ACHN (cell line): ENCODE measurements around the gene CCHCR1.

Experiments used
- DNase-seq: peaks from one replicate; pipeline ENCODE4 v3.0.0-alpha.2; 2015
- in situ Hi-C: cut with HindIII; loops from 2 replicates; pipeline ENCODE4 v1.10.0; 2017; ENCODE audit warnings: low sequenced_read_pairs, low pct_ligation_motif_present, low pct_unique_long_range_greater_than_20kb

The CCHCR1 gene

DNA sequence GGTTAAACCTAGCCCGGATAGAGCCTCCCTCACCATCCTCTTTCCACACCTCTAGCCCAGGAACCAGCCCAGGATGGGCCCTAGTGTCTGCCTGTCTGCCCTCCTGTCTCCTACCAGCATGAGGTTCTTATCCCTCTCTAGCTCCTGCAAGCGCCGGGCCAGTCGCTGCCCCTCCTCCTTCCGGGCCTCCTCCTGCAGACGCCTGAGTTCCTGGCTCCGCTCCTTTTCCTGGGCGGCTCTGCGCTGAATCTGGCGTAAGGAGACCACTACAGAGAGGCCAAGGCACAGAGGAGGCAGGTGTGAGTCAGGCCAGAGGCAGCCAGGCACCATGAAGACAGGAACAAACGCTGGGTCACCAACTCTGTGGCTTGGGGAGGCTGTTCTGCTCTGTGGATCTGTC, 14.5 kb downstream of the CCHCR1 start:
- DNase-seq, result peak; percentile 87
- in situ Hi-C loops, result no loop called here

DNA sequence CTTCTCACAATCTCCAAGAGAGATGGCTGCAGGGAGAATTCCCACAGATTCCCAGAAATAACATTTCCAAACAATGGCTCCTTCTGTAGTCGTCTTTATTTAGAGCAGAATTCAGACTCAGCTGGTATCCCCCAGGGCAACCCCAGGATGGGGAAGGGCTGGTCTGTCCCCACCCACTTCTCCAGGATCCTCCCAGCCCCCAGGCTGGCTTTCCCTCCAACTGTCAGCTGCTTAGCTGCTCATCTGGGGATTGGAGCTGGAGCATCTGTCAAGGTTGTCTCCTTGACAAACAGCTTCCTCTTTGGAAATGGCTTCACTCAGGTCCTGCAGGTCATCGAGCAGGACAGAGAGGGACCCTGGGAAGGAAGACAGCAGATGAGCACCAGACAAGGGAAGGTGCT, 15.2 kb downstream of the CCHCR1 start:
- DNase-seq, result no peak
- in situ Hi-C loops, result no loop called here

DNA sequence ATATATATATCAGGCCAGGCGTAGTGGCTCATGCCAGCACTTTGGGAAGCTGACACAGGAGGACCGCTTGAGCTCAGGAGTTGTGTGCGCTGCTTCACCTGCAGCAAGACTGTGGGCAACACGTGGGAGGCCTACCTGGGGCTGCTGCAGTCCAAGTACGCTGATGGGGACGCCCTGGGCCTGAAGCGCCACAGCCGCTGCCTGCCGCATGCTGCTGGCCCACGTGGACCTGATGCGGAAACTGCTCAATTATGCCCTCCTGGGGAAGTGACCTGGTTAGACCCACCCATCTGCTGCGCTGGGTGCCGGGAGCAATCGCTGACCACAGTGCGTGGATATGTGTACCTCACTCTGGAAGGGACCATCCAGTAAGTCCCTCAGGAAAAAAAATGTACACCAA, 17.0 kb downstream of the CCHCR1 start:
- DNase-seq, result no peak
- in situ Hi-C loops, result no loop called here

DNA sequence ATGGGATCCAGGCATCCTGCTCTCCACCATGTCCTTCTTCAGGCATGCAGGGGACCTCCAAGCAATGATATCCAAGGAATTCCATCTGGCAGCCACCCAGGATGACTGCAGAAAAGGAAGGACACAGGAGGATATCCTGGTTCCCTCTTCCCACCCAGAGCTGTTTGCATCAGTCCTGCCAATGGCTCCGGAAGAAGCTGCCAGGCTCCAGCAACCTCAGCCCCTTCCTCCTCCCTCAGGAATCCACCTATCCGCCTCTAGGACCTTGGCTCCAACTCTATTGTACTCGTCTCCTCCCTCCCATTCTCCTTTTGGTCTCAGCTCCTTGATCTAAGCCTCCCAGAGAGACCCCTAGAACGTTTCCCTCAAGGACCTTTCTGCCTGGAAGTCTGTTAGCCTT, 18.0 kb downstream of the CCHCR1 start:
- in situ Hi-C loops, result no loop called here

DNA sequence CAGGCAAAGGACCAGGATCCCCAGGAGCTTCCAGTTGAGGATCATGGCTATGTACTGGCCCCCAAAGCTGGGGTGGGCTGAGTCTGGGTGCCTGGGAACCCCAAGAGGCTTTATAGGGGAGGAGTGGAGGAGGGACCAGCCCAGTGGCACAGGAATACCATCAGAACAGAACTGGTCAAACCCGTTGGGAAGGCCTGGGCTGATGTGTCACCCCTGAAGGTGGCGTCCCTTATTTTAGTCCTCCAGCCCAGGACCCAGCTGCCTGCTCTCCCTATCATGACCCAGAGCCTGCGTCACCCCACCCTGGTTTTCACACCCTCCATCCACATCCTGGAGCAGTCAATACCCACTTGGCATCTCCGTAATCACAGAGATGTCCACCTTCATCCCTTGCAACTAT, 18.6 kb downstream of the CCHCR1 start, which contains the start of gene PSORS1C2:
TSS of gene PSORS1C2 (minus strand) at position 85 of the 400 bp plus-strand sequence. CDS start at position 45, 40 bp downstream.
- in situ Hi-C loops, result no loop called here

More for the DNA sequence above, 18.0 kb downstream of the CCHCR1 start:
- DNase-seq, result peak; percentile 48

DNA sequence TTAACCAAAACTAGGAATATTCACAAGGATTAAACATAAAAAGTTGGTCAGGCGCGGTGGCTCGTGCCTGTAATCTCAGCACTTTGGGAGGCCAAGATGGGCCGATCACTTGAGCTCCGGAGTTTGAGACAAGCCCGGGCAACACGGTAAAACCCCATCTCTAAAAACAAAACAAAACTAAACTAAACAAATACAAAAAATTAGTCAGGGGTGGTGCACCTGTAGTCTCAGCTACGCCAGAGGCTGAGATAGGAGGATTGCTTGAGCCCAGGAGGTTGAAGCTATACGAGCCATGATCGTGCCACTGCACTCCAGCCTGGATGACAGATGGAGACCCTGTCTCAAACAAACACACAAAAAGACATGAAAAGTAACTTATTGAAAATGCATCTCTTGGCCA, 21.9 kb downstream of the CCHCR1 start:
- no peak for DNase-seq
- in situ Hi-C loops, result no loop called here

More for the DNA sequence above, 18.6 kb downstream of the CCHCR1 start, which contains the start of gene PSORS1C2:
- no peak for DNase-seq

DNA sequence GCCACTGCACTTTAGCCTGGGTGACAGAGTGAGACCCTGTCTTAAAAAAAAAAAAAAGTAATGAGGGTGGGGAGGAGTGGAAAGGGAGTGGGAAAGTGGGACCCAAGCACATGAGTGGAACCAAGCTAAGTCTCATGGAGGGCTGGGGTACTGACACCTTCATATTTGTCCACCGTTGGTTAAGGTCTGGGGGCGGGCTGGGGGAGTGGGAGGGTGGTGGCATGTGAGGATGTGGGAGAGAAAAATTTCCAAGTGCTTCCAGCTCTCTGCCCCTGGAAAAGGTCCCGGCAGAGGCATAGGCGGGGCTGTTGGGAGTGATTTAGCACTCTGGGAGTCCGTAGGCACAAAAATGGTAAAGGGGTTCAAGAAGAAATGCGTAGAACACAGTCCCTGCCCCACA, 24.8 kb downstream of the CCHCR1 start:
- in situ Hi-C loops, result no loop called here
- DNase-seq, result no peak

DNA sequence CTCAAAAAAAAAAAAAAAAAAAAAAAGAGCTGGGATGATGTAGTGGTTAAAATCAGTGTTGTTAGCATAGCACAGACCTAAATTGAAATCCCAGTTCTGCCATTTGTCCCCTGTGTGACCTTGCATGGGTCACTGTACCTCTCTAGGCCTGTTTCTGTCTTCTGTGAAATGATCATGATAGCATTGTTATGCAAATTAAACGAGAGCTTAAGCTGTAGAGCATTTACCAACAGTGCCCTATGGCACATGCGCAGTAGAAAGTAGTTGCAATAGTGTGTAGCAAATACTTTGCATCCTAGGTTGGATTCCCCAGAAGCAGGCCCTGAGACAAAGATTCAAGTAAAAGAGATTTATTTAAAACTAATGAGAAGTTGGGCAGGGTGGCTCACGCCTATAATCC, 26.0 kb downstream of the CCHCR1 start:
- in situ Hi-C loops, result no loop called here
- DNase-seq, result no peak

DNA sequence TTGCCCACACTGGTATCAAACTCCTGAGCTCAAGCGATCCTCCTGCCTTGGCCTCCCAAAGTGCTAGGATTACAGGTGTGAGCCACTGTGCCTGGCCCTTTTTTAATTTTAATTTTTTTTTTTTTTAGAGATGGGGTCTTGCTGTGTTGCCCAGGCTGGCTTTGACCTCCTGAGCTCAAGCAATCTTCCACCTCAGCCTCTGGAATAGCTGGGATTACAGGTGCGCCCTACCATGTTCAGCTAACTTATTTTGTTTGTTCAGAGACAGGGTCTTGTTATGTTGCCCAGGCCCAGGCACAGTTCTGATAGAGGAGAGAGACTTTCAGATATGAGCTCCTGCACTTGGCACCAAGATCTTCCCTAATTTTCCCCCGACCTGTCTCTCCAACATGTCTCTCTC, 26.9 kb downstream of the CCHCR1 start:
- DNase-seq, result no peak
- in situ Hi-C loops, result no loop called here

DNA sequence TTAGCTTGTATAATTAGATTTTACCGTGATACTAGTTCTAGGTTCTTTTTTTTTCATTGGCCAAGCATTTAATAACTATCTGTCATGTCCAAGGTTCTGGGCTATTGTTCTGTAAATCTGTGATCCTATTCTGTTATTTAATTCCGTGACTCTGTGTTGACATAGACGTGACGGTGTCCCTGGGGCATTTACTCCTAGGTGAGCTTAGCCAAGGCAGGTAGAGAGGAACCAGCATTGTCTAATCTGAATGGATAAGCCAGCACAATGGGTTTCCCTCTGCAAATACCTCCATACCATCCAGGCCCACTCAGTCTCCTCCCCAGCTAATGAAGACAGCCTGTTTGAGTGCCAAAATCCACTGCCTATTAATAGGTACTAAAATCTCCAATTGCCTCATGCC, 28.5 kb downstream of the CCHCR1 start:
- DNase-seq, result no peak
- in situ Hi-C loops, result no loop called here

DNA sequence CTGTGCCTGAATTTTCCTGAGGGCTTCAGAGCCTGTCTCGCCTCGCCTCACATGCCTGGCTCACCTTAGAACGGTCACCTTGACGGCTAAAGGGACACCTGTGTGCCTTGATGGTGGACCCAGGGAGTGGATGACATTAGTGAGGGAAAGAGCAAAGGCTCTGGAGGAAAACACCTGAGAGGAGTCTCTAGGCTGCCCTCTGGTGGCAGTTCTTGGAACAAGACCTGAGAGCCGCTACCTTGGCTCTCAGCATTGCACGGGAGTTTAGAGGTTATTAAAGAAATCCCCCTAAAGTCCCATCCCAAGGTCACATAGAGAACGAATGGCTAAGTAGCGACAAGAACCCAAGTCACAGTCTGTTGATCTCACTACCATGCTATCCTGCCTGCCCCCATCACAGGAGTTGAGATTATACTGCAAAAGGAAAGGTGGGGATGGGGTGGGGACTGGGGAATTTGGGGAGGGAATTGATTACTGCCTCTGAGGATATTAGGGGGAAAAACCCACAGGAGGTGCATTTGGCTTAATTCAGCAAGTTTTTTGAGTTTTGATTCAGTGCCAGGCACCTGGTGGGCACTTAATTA, 29.4 kb downstream of the CCHCR1 start:
- in situ Hi-C loops, result no loop called here
- DNase-seq, result peak; percentile 46

DNA sequence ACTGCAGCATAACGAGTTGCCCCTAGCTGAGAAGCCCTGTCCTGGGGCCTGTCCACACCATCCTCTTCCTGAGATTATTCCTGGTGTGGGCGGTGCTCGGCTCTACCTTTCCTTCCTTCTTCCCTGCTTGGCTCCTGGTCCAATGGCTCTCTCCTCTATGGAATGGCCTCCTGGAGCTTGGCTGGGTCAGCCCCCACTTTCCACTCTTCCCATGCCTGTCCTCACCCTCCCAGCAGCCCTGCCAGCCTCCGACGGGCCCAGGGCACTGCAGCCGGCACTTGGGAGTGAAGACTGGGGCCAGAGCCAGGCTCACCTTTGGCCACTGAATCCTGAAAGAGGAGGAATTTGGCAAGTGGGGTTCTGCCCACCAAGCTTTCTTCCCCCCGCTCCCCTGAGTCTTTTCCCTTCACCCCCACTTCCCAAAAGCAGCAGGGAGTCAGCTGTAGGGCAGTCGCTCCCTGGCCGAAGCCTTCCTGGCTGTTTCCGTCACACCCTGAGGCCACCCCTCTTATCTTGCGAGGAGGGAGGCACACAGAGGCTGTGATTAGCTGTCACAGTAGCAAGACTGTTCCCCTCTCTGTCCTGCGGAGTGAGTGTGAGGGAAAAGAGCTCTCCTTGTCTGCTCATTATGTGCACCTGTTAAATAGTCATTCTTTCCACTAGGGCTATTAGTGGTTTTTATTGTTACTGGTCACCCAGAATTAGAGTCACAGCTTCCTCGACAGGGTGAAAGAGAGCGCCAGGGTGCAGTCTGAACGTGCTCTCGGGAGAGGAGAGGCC, 31.0 kb downstream of the CCHCR1 start:
- no peak for DNase-seq
- in situ Hi-C loops, result no loop called here

DNA sequence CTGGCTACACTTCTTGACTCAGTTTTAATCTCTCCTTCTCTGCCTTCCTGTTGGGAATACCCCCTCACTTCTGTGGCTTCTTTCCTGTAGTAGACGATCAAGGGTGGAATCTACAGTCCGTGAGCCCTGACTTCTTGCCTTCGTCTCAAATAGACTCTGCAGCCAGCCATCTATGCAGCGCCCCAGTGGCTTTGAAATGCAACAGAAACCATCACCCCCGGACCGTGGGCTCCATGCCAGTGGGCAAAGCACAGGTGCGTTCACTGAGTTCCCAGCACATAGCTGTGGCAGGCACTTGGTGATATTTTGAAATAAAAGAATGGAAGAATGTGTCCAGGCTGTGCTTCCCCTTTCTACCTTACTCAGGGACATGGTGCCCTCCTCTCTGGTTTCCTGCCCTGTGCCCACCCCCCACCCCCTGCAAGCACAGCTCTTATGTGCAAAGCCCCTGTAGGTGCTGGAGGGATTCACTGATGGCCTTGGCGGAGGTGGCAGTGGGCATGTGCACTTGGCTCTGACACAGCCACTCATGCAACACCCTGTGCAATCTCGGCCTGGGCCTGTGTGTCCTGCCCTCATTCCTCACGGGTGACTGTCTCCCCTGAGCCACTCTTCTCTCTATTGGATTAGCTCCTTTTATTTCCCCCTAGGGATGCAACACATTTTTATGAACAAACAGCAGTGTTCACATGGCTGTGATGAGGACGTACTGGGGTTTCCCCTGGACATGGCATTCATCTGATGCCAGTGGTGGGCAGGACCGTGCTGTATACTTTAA, 31.8 kb downstream of the CCHCR1 start:
- in situ Hi-C loops, result no loop called here
- DNase-seq, result no peak

DNA sequence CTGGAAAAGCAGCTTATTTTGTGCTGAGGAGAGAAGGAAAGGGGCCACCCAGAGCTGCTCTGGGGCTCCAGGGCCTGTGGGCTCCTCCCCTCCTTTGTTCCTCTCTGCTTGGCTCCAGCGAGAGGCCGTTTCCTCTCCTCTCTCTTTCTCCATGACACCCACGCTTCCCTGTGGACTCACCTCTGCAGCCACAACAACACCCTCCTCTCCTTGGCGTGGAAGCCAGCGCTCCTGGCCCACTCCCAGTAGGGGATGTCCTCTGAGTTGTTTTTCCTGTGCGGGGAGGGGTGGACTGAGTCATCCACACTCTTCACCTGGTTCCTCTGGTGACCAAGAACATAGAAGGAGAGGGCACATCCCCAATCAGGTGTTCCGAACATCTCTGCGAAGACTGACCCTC, 32.4 kb downstream of the CCHCR1 start:
- no peak for DNase-seq
- in situ Hi-C loops, result no loop called here

DNA sequence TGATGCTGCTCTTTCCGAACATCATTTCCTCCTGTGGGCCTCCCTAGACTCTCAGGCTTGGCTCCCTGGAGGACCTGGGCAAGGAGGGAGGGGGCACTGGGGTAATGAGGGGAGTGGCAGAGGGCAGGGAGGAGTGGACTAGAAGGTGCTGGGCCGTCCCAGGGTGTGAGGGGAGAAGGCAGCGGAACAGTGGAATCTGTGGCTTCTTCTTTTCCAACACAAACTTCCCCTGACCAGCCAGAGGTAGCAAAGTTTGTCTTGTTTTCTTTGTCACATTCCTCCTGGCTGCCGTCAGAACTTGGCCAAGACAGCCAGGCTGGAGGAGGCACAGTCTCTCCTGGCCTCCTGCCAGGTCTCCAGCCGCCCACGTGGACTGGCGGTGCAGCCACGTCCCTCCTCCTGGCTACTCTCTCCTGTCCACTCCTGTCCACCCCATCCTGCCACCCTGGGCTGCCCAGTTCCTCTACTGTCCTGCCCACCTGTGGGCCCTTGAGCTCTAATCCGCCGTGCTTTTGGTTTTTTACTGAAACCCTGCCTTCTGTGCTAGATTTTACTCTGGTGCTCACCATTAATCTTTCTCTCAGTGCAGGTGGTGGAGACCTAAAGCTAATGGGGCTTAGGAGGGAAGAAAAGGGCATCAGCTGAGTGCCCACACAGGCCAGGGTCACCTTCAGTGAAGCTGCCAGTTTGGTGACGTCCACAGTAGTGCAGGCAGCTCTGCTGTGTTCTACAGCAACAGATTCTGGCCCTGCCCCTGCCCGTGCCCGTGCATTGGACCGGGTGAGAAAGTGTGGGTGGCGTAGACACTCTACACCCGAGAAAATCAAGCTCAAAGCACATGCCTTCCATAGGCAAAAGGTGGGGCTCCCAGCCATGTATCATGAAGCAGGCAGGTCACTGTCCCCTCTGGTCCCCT, 34.6 kb downstream of the CCHCR1 start:
- in situ Hi-C loops, result no loop called here
- no peak for DNase-seq

DNA sequence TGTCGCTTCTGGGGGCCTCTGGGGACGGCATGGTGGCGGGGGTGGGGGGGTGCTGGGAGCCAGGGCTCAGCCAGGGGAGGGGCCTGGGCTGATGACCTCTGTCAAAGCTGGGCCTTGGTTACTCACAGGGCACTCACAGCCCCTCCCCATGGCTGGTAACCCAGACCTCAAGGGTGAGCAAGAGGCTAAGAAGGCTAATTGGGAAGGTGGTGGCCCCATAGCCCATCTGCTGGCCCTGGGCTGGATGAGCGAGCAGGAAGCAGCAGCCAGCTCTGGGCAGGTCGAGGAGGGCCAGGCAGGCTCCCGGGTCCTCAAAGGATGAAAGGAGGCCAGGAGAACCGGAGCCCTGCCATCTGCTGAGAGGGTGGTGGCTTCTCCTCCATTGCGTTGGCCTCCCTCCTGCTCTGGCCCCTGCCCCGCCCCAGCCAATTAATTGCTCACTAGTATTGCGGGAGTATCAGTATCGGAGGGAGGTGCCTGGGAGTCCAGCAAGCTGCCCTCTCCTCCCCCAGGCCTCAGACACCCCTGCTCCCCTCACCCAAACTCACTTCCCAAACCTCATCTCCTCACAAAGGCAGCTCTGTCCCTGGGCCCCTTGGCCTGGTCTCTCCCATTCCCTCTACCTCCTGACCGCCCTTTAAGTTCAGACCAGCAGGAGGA, 36.3 kb downstream of the CCHCR1 start:
- no peak for DNase-seq
- in situ Hi-C loops, result no loop called here

DNA sequence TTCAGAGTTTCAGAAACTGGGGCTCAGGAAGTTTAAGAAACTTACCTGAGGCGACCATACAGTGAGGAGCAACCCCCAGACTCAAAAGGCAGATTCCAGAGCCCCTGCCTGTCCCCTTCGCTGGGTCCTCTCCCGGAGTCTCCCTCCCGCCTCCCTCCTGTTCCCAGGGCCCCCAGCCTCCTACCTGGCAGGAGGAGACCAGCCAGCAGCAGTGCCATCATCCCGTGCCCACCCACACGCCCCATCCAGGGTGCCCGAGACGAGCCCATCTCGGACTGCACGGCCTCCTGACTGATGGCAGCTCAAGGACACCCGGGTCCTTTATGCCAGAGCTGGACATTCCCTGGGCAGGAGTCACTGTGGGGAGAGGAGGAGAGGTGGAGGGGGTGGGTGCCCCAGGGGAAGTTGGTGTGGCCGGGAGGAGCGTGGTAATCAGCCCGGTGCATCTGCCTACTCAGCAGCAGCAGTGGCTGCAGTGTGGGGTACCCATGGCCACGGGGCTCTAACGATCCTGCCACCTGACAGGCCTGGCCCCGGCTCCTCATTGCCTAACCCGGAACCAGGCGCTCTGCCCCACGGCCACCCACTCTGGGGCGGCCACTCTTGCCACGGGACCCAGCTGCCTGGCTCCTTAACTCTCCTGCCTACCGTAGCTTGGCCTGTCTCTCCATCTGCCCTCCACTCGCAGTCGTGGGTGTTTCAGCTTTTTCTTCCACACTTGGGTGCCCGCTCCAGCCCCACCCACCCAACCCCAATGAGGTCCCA, 37.3 kb downstream of the CCHCR1 start, which contains the start of gene CDSN:
TSS of gene CDSN (minus strand) at position 296 of the 765 bp plus-strand sequence. CDS start at position 269, 27 bp downstream.
- in situ Hi-C loops, result no loop called here
- no peak for DNase-seq
